Neural progenitor cell (in vitro differentiated cells): ENCODE measurements around the gene C11orf42. TPM values are rescaled to one million over a fixed set of nuclear protein-coding genes. Genes with fewer than 3 reads are reported as not detected.
"Not testable (repeated sequence)": the region's sequence is repeated elsewhere in the genome, so short reads cannot be mapped to it uniquely, and the experiment has no call there.

Experiments used
- DNase-seq: peaks from one replicate; pipeline ENCODE4 v3.0.0-alpha.2; 2016; ENCODE audit warnings: low spot score
- H2AFZ ChIP-seq: fragments of 200-600 bp; sonication (generic); replicated peaks from 2 replicates; pipeline ENCODE4 v1.6.1; 2016; ENCODE audit warnings: antibody characterized with exemption
- H3F3A ChIP-seq: fragments of 200-600 bp; sonication (generic); 2 replicates; pipeline ENCODE4 v1.6.1; 2016; ENCODE audit warnings: antibody characterized with exemption, low read depth
- H3K27ac ChIP-seq: fragments of 200-600 bp; sonication (generic); 2 replicates; pipeline ENCODE4 v1.5.1; 2016; ENCODE audit warnings: mild to moderate bottlenecking
- H3K27me3 ChIP-seq: fragments of 200-600 bp; sonication (generic); 2 replicates; pipeline ENCODE4 v1.6.1; 2016; ENCODE audit warnings: mild to moderate bottlenecking, moderate library complexity
- H3K36me3 ChIP-seq: fragments of 200-600 bp; sonication (generic); 2 replicates; pipeline ENCODE4 v1.5.1; 2016
- H3K4me1 ChIP-seq: fragments of 200-600 bp; sonication (generic); 2 replicates; pipeline ENCODE4 v1.6.1; 2016; ENCODE audit warnings: mixed run types
- H3K4me2 ChIP-seq: fragments of 200-600 bp; sonication (generic); 2 replicates; pipeline ENCODE4 v1.6.1; 2016
- H3K4me3 ChIP-seq: fragments of 200-600 bp; sonication (generic); 2 replicates; pipeline ENCODE4 v1.5.1; 2016
- H3K79me2 ChIP-seq: fragments of 200-600 bp; sonication (generic); 2 replicates; pipeline ENCODE4 v1.6.1; 2016; ENCODE audit warnings: low read depth
- H3K9ac ChIP-seq: fragments of 200-600 bp; sonication (generic); 2 replicates; pipeline ENCODE4 v1.6.1; 2016
- H3K9me3 ChIP-seq: fragments of 200-600 bp; sonication (generic); 2 replicates; pipeline ENCODE4 v1.5.1; 2016; ENCODE audit warnings: low read depth
- H4K20me1 ChIP-seq: fragments of 200-600 bp; sonication (generic); 2 replicates; pipeline ENCODE4 v1.6.1; 2016; ENCODE audit warnings: low read depth
- H3K27ac Mint-ChIP-seq: 3 replicates; pipeline ENCODE4 v1.8.0; 2021; ENCODE audit warnings: mixed read lengths
- H3K27me3 Mint-ChIP-seq: 2 replicates; pipeline ENCODE4 v1.8.0; 2022; ENCODE audit warnings: low read depth, mild to moderate bottlenecking, inconsistent platforms, moderate library complexity, mixed read lengths; ENCODE audit not compliant: insufficient read depth
- H3K36me3 Mint-ChIP-seq: 3 replicates; pipeline ENCODE4 v1.8.0; 2021; ENCODE audit warnings: mixed read lengths
- H3K4me1 Mint-ChIP-seq: 3 replicates; pipeline ENCODE4 v1.8.0; 2021; ENCODE audit warnings: mixed read lengths
- H3K4me3 Mint-ChIP-seq: 3 replicates; pipeline ENCODE4 v1.8.0; 2021; ENCODE audit warnings: mild to moderate bottlenecking, moderate library complexity, mixed read lengths
- H3K9me3 Mint-ChIP-seq: 3 replicates; pipeline ENCODE4 v1.8.0; 2020; ENCODE audit warnings: mixed read lengths
- EZH2 ChIP-seq: fragments of 200-600 bp; sonication (generic); IDR thresholded peaks from 2 replicates; pipeline ENCODE4 v1.6.1; 2017; ENCODE audit warnings: antibody characterized with exemption, mild to moderate bottlenecking, moderate library complexity
- EZH2phosphoT487 ChIP-seq: fragments of 200-600 bp; sonication (generic); IDR thresholded peaks from 2 replicates; pipeline ENCODE4 v1.6.1; 2017; ENCODE audit warnings: antibody characterized with exemption
- total RNA-seq: library from RNA; depleted of rRNA; stranded (reverse); fragments of >200 nt; gene quantifications from 2 replicates; pipeline ENCODE4 v1.2.3, GENCODE V29; 2015; ENCODE audit warnings: low replicate concordance
- TF ChIP-seq, protein P1 (sequence below): fragments of 200-600 bp; sonication (generic); IDR thresholded peaks from 2 replicates; pipeline ENCODE4 v1.5.1; 2017; ENCODE audit warnings: antibody characterized with exemption, mild to moderate bottlenecking

Gene C11orf42
- total RNA-seq, 1 donor from 2014 or later, result not detected

DNA sequence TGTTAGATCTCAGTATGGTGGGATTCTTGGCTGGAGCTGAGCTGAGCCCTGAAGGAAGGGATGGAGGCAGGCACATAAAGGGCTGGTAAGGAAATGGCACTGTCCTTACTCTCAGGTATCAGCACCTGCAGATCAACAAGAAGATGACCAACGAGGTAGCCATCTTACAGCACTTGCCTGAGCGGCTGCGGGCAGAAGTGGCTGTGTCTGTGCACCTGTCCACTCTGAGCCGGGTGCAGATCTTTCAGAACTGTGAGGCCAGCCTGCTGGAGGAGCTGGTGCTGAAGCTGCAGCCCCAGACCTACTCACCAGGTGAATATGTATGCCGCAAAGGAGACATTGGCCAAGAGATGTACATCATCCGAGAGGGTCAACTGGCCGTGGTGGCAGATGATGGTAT lies 36.0 kb downstream of the C11orf42 start:
- Histone ChIP-seq H2AFZ (no peak overlapping the region), H3K4me3 (no peak overlapping the region), H3K27ac (no peak overlapping the region), H3K27me3 (no peaks in the 10 kb centered on the region), H3K4me1 (no peaks in the 10 kb centered on the region), H3K36me3 (no peaks in the 10 kb centered on the region), H4K20me1 (no peaks in the 10 kb centered on the region), H3K9me3 (no peaks in the 10 kb centered on the region), H3K9ac (no peak overlapping the region), H3K4me2 (no peak overlapping the region), H3K79me2 (no peaks in the 10 kb centered on the region), H3F3A (no peaks in the 10 kb centered on the region)
- Mint-ChIP-seq H3K9me3 (peaks cover 6% of the 10 kb centered on the region), H3K4me3 (no peak overlapping the region), H3K27ac (no peak overlapping the region), H3K27me3 (peaks cover 11% of the 10 kb centered on the region), H3K36me3 (no peaks in the 10 kb centered on the region), H3K4me1 (peaks cover 8% of the 10 kb centered on the region)
- no peak for DNase-seq
- TF ChIP-seq, protein P1, sequence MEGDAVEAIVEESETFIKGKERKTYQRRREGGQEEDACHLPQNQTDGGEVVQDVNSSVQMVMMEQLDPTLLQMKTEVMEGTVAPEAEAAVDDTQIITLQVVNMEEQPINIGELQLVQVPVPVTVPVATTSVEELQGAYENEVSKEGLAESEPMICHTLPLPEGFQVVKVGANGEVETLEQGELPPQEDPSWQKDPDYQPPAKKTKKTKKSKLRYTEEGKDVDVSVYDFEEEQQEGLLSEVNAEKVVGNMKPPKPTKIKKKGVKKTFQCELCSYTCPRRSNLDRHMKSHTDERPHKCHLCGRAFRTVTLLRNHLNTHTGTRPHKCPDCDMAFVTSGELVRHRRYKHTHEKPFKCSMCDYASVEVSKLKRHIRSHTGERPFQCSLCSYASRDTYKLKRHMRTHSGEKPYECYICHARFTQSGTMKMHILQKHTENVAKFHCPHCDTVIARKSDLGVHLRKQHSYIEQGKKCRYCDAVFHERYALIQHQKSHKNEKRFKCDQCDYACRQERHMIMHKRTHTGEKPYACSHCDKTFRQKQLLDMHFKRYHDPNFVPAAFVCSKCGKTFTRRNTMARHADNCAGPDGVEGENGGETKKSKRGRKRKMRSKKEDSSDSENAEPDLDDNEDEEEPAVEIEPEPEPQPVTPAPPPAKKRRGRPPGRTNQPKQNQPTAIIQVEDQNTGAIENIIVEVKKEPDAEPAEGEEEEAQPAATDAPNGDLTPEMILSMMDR, result no peak
- TF ChIP-seq EZH2phosphoT487 (no peak), EZH2 (no peak)

DNA sequence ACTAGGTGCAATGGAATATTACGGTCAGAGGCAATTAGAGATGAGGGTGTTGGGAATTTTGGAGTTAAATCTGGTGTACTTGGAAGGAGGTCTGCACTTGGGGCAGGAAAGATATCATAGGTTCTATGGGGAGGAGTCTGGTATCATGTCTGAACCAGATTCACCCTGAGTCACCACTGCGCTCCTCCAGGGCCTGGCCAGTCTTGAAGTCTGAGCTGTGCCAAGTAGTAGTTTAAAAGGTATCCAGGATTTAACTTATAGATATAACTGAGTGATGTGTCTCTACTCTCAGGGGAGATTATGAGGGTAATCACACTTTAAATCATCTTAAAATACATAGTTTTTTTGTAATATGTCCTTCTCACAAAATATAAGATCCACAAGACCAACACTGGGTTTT lies 40.2 kb downstream of the C11orf42 start:
- Histone ChIP-seq H2AFZ (no peak overlapping the region), H3K4me3 (no peak overlapping the region), H3K9ac (no peak overlapping the region), H4K20me1 (no peaks in the 10 kb centered on the region), H3K79me2 (no peaks in the 10 kb centered on the region), H3K4me1 (no peaks in the 10 kb centered on the region), H3K27ac (no peak overlapping the region), H3K36me3 (no peaks in the 10 kb centered on the region), H3F3A (no peaks in the 10 kb centered on the region), H3K9me3 (no peaks in the 10 kb centered on the region), H3K27me3 (no peaks in the 10 kb centered on the region), H3K4me2 (no peak overlapping the region)
- no peak for TF ChIP-seq EZH2
- TF ChIP-seq, protein P1, result no peak
- TF ChIP-seq EZH2phosphoT487, result no peak
- Mint-ChIP-seq H3K27me3 (peaks cover 7% of the 10 kb centered on the region), H3K36me3 (no peaks in the 10 kb centered on the region), H3K27ac (no peak overlapping the region), H3K4me3 (no peak overlapping the region), H3K9me3 (peaks cover 3% of the 10 kb centered on the region), H3K4me1 (peaks cover 8% of the 10 kb centered on the region)
- DNase-seq, result no peak

DNA sequence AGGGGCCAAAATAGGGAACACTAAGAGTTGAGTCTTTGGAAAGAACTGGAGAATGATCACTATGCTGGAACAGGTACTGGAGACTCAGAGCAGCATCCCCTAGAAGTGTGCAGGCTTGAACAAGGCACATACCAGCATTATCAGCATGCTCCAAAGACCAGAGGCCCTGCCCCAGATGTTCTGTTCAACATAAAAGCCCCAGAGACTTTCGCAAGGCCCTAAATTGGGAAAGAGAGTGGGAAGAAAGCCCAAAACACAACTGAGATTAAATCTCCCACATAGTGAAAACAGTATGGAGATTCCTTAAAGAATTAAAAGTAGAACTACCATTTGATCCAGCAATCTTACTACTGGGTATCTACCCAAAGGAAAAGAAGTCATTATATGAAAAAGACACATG lies 42.9 kb downstream of the C11orf42 start:
- H4K20me1 ChIP-seq, result no peaks in the 10 kb centered on the region
- peaks cover 6% of the 10 kb centered on the region for H3K4me1 Mint-ChIP-seq
- no peaks in the 10 kb centered on the region for H3K79me2 ChIP-seq
- no peaks in the 10 kb centered on the region for H3F3A ChIP-seq
- no peak overlapping the region for H2AFZ ChIP-seq
- H3K36me3 ChIP-seq, result no peaks in the 10 kb centered on the region
- no peak overlapping the region for H3K27ac Mint-ChIP-seq
- H3K4me2 ChIP-seq, result no peak overlapping the region
- no peaks in the 10 kb centered on the region for H3K36me3 Mint-ChIP-seq
- H3K9ac ChIP-seq, result no peak overlapping the region
- H3K4me3 Mint-ChIP-seq, result no peak overlapping the region
- no peaks in the 10 kb centered on the region for H3K27me3 ChIP-seq
- no peak for TF ChIP-seq EZH2
- H3K4me1 ChIP-seq, result peaks cover 9% of the 10 kb centered on the region
- H3K4me3 ChIP-seq, result no peak overlapping the region
- DNase-seq, result no peak
- no peak overlapping the region for H3K27ac ChIP-seq
- no peaks in the 10 kb centered on the region for H3K9me3 Mint-ChIP-seq
- no peaks in the 10 kb centered on the region for H3K9me3 ChIP-seq
- H3K27me3 Mint-ChIP-seq, result peaks cover 7% of the 10 kb centered on the region

DNA sequence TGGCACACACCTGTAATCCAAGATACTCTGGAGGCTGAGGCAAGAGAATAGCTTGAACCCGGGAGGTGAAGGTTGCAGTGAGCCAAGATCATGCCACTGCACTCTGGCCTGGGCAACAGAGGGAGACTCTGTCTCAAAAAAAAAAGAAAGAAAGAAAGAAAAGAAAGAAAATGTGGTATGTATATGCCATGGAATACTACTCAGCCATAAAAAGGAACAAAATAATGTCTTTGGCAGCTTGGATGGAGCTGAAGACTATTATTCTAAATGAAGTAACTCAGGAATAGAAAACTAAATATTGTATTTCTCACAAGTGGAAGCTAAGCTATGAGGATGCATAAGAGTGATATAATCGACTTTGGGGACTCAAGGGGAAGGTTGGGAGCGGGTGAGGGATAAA lies 43.5 kb downstream of the C11orf42 start:
- not testable (repeated sequence) for H3K27me3 Mint-ChIP-seq, DNase-seq, H3K27me3 ChIP-seq, H4K20me1 ChIP-seq, H3K4me1 Mint-ChIP-seq, H3K79me2 ChIP-seq, H3K36me3 ChIP-seq, H3K9me3 Mint-ChIP-seq, H2AFZ ChIP-seq, H3K27ac ChIP-seq, H3F3A ChIP-seq, H3K27ac Mint-ChIP-seq, H3K4me2 ChIP-seq, H3K4me1 ChIP-seq, H3K9ac ChIP-seq, H3K4me3 Mint-ChIP-seq, H3K9me3 ChIP-seq, H3K4me3 ChIP-seq, H3K36me3 Mint-ChIP-seq
